Naive thymus-derived CD4-positive, alpha-beta T cell (primary cell): ENCODE measurements around the gene CDH16. TPM values are rescaled to one million over a fixed set of nuclear protein-coding genes. Genes with fewer than 3 reads are reported as not detected.

Source experiments
- ATAC-seq: fragments of 150-1000 bp; cut with Tn5 transposase; 2 replicates; pipeline ENCODE4 v1.10.0; 2021; ENCODE audit warnings: mild to moderate bottlenecking, moderate library complexity
- CTCF ChIA-PET: fragments of 350-600 bp; sonication (Branson Sonifier 250); formaldehyde crosslinking; loops from one replicate; lab custom pipeline; 2021; ENCODE audit warnings: antibody characterized with exemption; lab: Charles Lee
- POLR2A ChIA-PET: fragments of 350-600 bp; sonication (Branson Sonifier 250); formaldehyde crosslinking; loops from one replicate; lab custom pipeline; 2021; ENCODE audit warnings: antibody characterized with exemption, inconsistent platforms; lab: Charles Lee
- DNase-seq, 9 donors: peaks; one replicate each; pipeline versions ENCODE4 v3.0.0 to v3.0.0-alpha.2; 2020 to 2022; ENCODE audit warnings: mixed read lengths in 1 of 9
- H3K27ac ChIP-seq: one replicate; pipeline ENCODE4 v1.7.0; 2013; ENCODE audit warnings: mild to moderate bottlenecking, low read depth, low read length, moderate library complexity
- H3K27me3 ChIP-seq, 2 donors: one replicate each; pipeline ENCODE4 v1.7.0; 2013; ENCODE audit warnings: low read length in 2 of 2, mild to moderate bottlenecking in 2 of 2, moderate library complexity in 2 of 2; ENCODE audit not compliant: control insufficient read depth in 2 of 2, insufficient read depth in 2 of 2
- H3K36me3 ChIP-seq, 3 experiments: 1 replicate in 2 of 3; 2 replicates in 1 of 3; pipeline ENCODE4 v1.7.0; 2013; ENCODE audit warnings: low read length in 3 of 3, mild to moderate bottlenecking in 3 of 3, moderate library complexity in 1 of 3; ENCODE audit not compliant: insufficient read depth in 3 of 3, control insufficient read depth in 2 of 3
- H3K4me1 ChIP-seq, 2 donors: one replicate each; pipeline ENCODE4 v1.7.0; 2013; ENCODE audit warnings: low read length in 2 of 2, mild to moderate bottlenecking in 2 of 2, moderate library complexity in 1 of 2; ENCODE audit not compliant: control insufficient read depth in 2 of 2, insufficient read depth in 2 of 2
- H3K4me3 ChIP-seq: 2 replicates; pipeline ENCODE4 v1.7.0; 2013; ENCODE audit warnings: mild to moderate bottlenecking, low read length
- H3K9me3 ChIP-seq, 3 experiments: 1 replicate in 2 of 3; 2 replicates in 1 of 3; pipeline ENCODE4 v1.7.0; 2013; ENCODE audit warnings: low read length in 3 of 3; ENCODE audit not compliant: control insufficient read depth in 2 of 3
- H3K27ac Mint-ChIP-seq, 9 donors: one replicate each; pipeline ENCODE4 v1.8.0; 2020 to 2022; ENCODE audit warnings: mixed read lengths in 9 of 9, mild to moderate bottlenecking in 8 of 9, moderate library complexity in 5 of 9, inconsistent platforms in 2 of 9
- H3K27me3 Mint-ChIP-seq, 5 donors: one replicate each; pipeline ENCODE4 v1.8.0; 2021 to 2022; ENCODE audit warnings: mixed read lengths in 5 of 5, mild to moderate bottlenecking in 1 of 5
- H3K36me3 Mint-ChIP-seq, 5 donors: one replicate each; pipeline ENCODE4 v1.8.0; 2020 to 2022; ENCODE audit warnings: mixed read lengths in 5 of 5, mild to moderate bottlenecking in 3 of 5, inconsistent platforms in 1 of 5
- H3K4me1 Mint-ChIP-seq, 7 donors: one replicate each; pipeline ENCODE4 v1.8.0; 2020 to 2022; ENCODE audit warnings: mixed read lengths in 7 of 7, mild to moderate bottlenecking in 3 of 7, inconsistent platforms in 1 of 7
- H3K4me3 Mint-ChIP-seq, 10 donors: one replicate each; pipeline ENCODE4 v1.8.0; 2020 to 2022; ENCODE audit warnings: mild to moderate bottlenecking in 10 of 10, mixed read lengths in 10 of 10, moderate library complexity in 6 of 10, inconsistent platforms in 2 of 10
- H3K9me3 Mint-ChIP-seq, 11 donors: one replicate each; pipeline ENCODE4 v1.8.0; 2020 to 2022; ENCODE audit warnings: mixed read lengths in 11 of 11, mild to moderate bottlenecking in 4 of 11, inconsistent platforms in 1 of 11, moderate library complexity in 1 of 11
- intact Hi-C, 2 donors: fragments of 100-400 bp; cut with micrococcal nuclease; formaldehyde crosslinking; loops; one replicate each; pipeline ENCODE4 v1.15.1; 2023
- polyA plus RNA-seq, 2 donors: library from polyadenylated mRNA; unstranded; fragments of 300-500 nt; fragmentation: Illumina TruSeq; gene quantifications; one replicate each; pipeline ENCODE4 v1.2.3, GENCODE V29; 2021
- total RNA-seq, 6 experiments: library from RNA in 5 of 6; stranded (reverse) in 5 of 6; gene quantifications; 1 replicate in 5 of 6; 2 replicates in 1 of 6; pipeline ENCODE4 v1.2.3 and lab custom pipeline; 2021 to 2026

Gene CDH16
- total and polyA plus RNA-seq, 7 experiments from 2014 or later, result not detected

- H3K4me3 Mint-ChIP-seq, result peak within 1 kb of the TSS; percentile 38 to 74 (median 67)
- CTCF ChIA-PET, result no interaction called here
- H3K27ac ChIP-seq, result no peak within 1 kb of the TSS
- H3K36me3 Mint-ChIP-seq, result peaks cover 0 to 3% (median 0%) of the 10 kb centered on the region in 5 donors
- intact Hi-C loops, result loop anchor here in 1 of 2 donors (1.0 to 5.0 kb wide), 2 partner anchors 30 to 93 kb away; partner anchors contain the start of gene NAE1
- no peaks in the 10 kb centered on the region for H3K4me1 ChIP-seq
- peak; percentile 46 for ATAC-seq
- H3K9me3 Mint-ChIP-seq, result no peaks in the 10 kb centered on the region
- peak within 1 kb of the TSS in 1 of 9 donors; percentile 46 for H3K27ac Mint-ChIP-seq
- H3K27me3 Mint-ChIP-seq, result peaks cover 18 to 43% (median 22%) of the 10 kb centered on the region in 5 donors
- no peak within 1 kb of the TSS for H3K4me3 ChIP-seq
- H3K36me3 ChIP-seq, result no peaks in the 10 kb centered on the region
- POLR2A ChIA-PET, result interaction anchor here (1.7 kb wide), 1 partner anchor 95 kb away, joined by 4 read pairs; the partner anchor contains the start of gene NAE1
- peaks cover 0 to 24% (median 5%) of the 10 kb centered on the region in 7 donors for H3K4me1 Mint-ChIP-seq
- H3K27me3 ChIP-seq, result peaks cover 0 to 13% of the 10 kb centered on the region in 2 donors
- no peaks in the 10 kb centered on the region for H3K9me3 ChIP-seq
- DNase-seq, result peak in 1 of 9 donors; percentile 45
Measured at GRCh38 chr16:66925322-66925840, 6.7 kb upstream of the CDH16 start, which contains the start of gene RRAD. TSS of gene RRAD (minus strand) at chr16:66925535. CDS start at chr16:66925179, 356 bp downstream.

GRCh38 chr16:66924527-66925321 is 6.0 kb upstream of the CDH16 start:
- peak in 5 of 9 donors; percentile 18 to 71 (median 34) for DNase-seq
- Histone ChIP-seq H3K27me3 (peaks cover 0 to 13% of the 10 kb centered on the region in 2 donors), H3K27ac (no peak overlapping the region), H3K36me3 (no peaks in the 10 kb centered on the region), H3K4me1 (no peaks in the 10 kb centered on the region), H3K4me3 (no peak overlapping the region), H3K9me3 (no peaks in the 10 kb centered on the region)
- ChIA-PET CTCF (no interaction called here), POLR2A (no interaction called here)
- peak; percentile 79 for ATAC-seq
- peak overlapping the region in 8 of 10 donors; percentile 33 to 74 (median 64) for H3K4me3 Mint-ChIP-seq
- H3K27me3 Mint-ChIP-seq, result peaks cover 18 to 43% (median 22%) of the 10 kb centered on the region in 5 donors
- H3K27ac Mint-ChIP-seq, result no peak overlapping the region
- peaks cover 0 to 3% (median 0%) of the 10 kb centered on the region in 5 donors for H3K36me3 Mint-ChIP-seq
- peaks cover 0 to 24% (median 5%) of the 10 kb centered on the region in 7 donors for H3K4me1 Mint-ChIP-seq
- intact Hi-C loops, result loop anchor here in 1 of 2 donors (1.0 to 5.0 kb wide), 2 partner anchors 29 to 92 kb away; partner anchors contain the start of gene NAE1
- H3K9me3 Mint-ChIP-seq, result no peaks in the 10 kb centered on the region

GRCh38 chr16:66923866-66924265 is 5.2 kb upstream of the CDH16 start:
- Mint-ChIP-seq H3K4me1 (peaks cover 0 to 20% (median 5%) of the 10 kb centered on the region in 7 donors), H3K36me3 (peaks cover 0 to 3% (median 0%) of the 10 kb centered on the region in 5 donors), H3K9me3 (no peaks in the 10 kb centered on the region), H3K4me3 (peak overlapping the region in 2 of 10 donors; percentile 3 to 52), H3K27me3 (peaks cover 18 to 45% (median 24%) of the 10 kb centered on the region in 5 donors), H3K27ac (no peak overlapping the region)
- no peak for DNase-seq
- Histone ChIP-seq H3K9me3 (no peaks in the 10 kb centered on the region), H3K4me3 (no peak overlapping the region), H3K27me3 (peaks cover 0 to 13% of the 10 kb centered on the region in 2 donors), H3K4me1 (no peaks in the 10 kb centered on the region), H3K36me3 (no peaks in the 10 kb centered on the region), H3K27ac (no peak overlapping the region)
- ChIA-PET POLR2A (no interaction called here), CTCF (no interaction called here)
- ATAC-seq, result no peak
- intact Hi-C loops, result no loop called here

GRCh38 chr16:66923247-66923731 is 4.6 kb upstream of the CDH16 start:
- Histone ChIP-seq H3K4me1 (no peaks in the 10 kb centered on the region), H3K9me3 (no peaks in the 10 kb centered on the region), H3K36me3 (no peaks in the 10 kb centered on the region), H3K27me3 (peaks cover 0 to 13% of the 10 kb centered on the region in 2 donors), H3K4me3 (no peak overlapping the region), H3K27ac (no peak overlapping the region)
- Mint-ChIP-seq H3K9me3 (no peaks in the 10 kb centered on the region), H3K4me3 (no peak overlapping the region), H3K27ac (no peak overlapping the region), H3K27me3 (peaks cover 18 to 45% (median 24%) of the 10 kb centered on the region in 5 donors), H3K36me3 (peaks cover 0 to 3% (median 0%) of the 10 kb centered on the region in 5 donors), H3K4me1 (peaks cover 0 to 16% (median 5%) of the 10 kb centered on the region in 7 donors)
- ChIA-PET POLR2A (no interaction called here), CTCF (no interaction called here)
- intact Hi-C loops, result no loop called here
- DNase-seq (no peak), ATAC-seq (no peak)

GRCh38 chr16:66921729-66922450 is 3.2 kb upstream of the CDH16 start:
- H3K9me3 ChIP-seq, result no peaks in the 10 kb centered on the region
- H3K27me3 ChIP-seq, result peaks cover 0 to 13% of the 10 kb centered on the region in 2 donors
- peaks cover 0 to 6% (median 5%) of the 10 kb centered on the region in 7 donors for H3K4me1 Mint-ChIP-seq
- no peak overlapping the region for H3K4me3 ChIP-seq
- H3K27me3 Mint-ChIP-seq, result peaks cover 18 to 43% (median 24%) of the 10 kb centered on the region in 5 donors
- no peak overlapping the region for H3K27ac ChIP-seq
- no peak overlapping the region for H3K4me3 Mint-ChIP-seq
- CTCF ChIA-PET, result no interaction called here
- intact Hi-C loops, result no loop called here
- no peaks in the 10 kb centered on the region for H3K4me1 ChIP-seq
- no peaks in the 10 kb centered on the region for H3K36me3 Mint-ChIP-seq
- H3K27ac Mint-ChIP-seq, result no peak overlapping the region
- H3K36me3 ChIP-seq, result no peaks in the 10 kb centered on the region
- DNase-seq, result no peak
- no peaks in the 10 kb centered on the region for H3K9me3 Mint-ChIP-seq
- POLR2A ChIA-PET, result no interaction called here
- no peak for ATAC-seq
